ENCODE measurements around the gene CD300LD.
"Not testable (repeated sequence)": the region's sequence is repeated elsewhere in the genome, so short reads cannot be mapped to it uniquely, and the experiment has no call there.

Gene CD300LD

DNA sequence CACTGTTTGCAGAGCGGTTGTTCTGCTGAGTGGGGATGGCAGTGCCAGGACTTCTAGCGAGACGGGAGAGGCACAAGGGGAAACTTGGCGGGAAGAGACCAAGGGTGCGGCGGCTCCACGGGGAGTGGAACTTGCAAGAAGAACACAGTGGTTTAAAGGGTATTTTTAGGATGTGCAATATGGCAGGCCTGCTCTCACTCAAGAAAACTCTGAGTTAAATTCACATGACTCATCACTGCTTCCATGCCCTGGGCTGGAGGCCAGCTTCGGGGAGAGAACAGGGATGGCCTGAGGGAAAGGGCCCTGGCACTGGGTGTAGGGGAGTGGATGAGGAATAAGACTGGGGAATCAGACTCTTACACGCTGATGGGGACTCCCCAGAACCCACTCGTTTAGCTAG is 13.3 kb upstream of the CD300LD start:
- DNase-seq, result peak; percentile 49

DNA sequence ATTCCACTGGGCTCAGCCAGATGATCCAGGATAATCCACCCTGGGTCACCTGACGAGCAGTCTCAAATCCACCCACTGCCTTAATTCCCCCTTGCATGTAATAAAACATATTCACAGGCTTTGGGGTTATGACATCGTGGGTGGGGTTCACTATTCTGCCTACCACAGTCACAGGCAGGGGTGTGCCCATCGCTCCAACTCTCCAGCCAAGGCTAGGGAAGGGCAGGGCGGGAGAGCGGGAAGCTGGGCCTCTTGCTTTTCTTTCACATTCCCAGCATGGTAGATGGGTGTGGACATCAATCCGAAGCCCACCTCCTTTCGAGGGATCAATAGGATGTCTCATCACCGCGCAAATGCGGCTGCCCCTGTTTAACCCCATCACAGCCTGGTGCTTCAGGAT is 12.7 kb upstream of the CD300LD start:
- no peak for DNase-seq

DNA sequence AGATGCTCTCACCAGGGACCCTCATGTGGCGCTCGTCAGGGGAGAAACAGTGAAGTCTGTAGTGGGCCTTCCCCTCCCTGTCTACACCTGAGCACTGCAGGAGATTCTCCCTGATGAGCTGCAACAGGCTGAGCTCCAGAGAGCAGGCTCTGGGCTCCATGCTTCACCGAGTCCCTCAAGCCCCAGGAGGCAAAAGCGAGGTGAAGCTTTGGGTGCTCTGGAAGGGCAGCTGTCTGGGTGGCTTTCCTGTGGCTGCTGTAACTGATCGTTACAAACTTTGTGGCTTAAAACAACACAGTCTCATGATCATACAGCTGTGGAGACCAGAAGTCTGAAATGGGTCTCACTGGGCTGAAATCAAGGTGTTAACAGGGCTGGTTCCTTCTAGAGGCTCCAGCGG is 12.1 kb upstream of the CD300LD start:
- peak; percentile 15 for DNase-seq

DNA sequence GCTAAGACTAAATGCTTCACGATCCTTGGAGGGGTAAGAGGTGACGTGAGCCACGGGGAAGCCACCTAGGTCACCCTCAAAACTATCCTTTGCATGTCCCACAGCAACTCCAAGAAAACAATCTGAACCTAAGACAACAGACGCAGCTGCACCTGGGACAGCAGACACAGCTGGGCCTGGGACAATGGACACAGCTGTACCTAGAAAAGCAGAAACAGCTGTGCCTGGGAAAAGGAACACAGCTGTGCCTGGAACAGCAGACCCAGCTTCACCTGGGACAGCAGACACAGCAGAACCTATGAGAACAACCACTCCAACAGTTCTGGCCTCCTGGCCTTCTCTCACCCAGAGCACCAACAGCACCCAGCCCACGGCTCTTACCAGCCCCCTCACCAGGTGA is 11.7 kb upstream of the CD300LD start:
- DNase-seq, result no peak

DNA sequence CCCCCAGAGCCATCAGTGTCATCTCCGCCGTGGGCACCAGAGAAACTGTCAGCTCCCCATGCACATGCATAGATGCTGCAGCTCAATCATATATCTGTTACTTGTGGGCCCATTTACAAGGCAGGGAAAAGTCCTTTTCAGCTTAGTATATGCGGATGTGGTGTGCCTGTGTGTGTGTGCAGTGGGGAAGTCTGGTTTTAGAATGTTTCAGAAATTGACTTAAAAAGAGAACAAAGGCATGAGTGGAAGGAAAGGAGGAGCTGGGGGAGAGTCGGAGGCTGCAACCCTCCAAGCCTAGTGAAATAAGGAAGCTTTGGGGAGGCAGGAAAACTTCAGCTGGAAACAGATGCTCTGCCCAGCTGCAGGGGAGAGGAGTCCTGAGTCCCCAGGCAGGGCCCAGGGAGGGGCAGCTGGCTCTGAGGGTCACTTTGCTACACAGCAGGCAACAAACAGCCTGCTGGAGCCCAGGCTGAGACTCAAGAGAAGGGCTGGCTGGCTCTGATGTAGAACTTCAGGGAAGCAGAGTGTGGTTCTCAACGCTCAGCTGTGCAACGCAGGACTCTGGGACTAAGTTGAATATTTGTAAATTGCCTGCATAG is 11.1 kb upstream of the CD300LD start:
- peak; percentile 90 for DNase-seq

DNA sequence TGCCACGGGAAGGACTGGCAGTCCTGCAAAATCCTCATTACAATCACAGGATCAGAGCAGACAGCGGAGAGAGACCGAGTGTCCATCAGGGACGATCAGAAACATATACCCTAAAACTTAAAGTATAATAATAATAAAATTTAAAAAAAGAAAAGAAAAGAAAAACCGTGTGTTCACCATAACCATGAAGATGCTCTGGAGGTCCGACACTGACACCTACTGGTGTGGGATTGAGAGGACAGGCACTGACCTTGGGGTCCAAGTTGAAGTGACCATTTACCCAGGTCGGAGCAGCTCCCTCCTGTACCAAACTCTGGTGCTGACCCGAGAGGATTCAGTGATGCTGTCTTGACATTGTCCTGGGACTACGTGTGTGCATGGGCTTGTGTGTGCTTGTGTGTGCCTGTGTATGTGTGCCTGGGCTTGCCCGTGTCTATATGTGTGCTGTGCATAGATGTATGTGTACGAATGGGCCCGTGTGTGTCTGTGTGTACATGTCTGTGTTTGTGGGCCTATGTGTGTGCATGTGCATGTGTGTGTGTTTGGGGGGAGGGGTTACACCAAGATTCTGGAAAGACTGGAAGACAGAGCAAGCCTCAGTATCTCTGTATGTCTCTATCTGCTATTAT is 10.0 kb upstream of the CD300LD start:
- peak; percentile 39 for DNase-seq

DNA sequence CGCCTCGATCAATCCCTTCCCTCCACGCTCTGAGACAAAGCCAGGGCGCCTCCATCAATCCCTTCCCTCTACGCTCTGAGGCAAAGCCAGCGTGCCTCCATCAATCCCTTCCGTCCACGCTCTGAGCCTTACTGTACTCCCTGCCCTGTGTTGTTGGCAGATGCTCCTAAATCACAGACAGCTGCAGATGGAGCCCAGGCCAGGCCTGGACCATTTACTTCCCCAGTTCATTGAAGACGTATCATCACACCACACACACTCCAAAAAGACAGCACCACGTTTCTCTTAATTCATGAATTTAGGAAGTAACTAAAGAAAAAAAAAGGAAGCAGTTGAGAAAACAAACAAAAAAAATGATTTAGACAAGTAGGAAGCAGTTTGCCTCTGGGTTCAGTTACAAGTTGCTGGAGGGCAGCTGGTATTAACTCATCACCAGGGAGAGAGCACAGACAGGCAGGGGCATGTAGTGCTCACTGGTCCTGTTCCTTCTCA is 7.4 kb upstream of the CD300LD start:
- DNase-seq, result peak; percentile 95

DNA sequence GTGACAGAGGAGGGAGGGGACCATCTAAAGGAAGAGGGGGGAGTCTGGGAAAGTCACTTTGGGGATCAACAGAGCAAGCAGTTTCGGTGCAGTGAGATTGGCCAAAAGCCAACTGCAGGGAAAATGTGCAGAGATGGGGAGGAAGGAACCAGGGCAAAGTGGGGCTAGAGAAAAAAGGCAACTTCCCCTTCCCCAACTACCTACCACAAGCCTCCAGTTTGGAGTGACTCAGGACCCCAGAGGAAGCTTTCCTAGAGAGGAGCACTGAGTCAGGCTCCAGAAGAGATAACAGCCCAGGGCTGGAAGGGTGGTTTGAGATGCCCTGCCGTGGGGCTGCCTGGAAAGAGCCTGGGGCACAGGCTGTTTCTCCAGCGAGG is 6.9 kb upstream of the CD300LD start:
- DNase-seq, result peak; percentile 64

DNA sequence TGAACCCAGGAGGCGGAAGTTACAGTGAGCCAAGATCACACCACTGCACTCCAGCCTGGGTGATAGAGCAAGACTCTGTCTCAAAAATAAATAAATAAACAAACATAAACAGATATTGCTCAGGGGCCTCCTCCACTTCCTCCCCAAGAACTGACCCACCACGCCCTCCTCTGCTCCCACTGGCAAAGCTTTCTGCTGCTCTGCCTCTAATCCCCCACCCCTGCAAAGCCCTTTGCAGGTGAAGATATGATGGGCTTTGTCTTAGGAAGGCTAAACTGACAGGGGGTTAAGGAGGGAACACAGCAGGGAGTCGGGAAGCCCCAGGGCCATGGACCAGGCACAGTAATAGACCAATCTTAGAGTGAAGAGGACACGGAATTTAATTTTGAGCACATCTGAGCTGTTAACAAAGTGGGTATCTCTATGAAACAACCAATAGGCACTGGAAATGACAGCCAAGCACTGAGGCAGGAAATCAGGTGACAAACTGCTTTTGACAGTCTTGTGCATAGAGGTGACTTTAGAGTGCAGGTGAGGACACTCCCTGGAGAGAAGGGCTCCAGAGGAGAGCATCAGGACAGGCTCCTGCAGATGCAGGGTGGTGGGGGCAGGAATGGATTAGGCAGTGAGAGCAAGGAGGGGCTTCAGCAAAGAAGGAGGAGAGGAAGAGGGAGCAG is 6.4 kb upstream of the CD300LD start:
- DNase-seq, result no peak

DNA sequence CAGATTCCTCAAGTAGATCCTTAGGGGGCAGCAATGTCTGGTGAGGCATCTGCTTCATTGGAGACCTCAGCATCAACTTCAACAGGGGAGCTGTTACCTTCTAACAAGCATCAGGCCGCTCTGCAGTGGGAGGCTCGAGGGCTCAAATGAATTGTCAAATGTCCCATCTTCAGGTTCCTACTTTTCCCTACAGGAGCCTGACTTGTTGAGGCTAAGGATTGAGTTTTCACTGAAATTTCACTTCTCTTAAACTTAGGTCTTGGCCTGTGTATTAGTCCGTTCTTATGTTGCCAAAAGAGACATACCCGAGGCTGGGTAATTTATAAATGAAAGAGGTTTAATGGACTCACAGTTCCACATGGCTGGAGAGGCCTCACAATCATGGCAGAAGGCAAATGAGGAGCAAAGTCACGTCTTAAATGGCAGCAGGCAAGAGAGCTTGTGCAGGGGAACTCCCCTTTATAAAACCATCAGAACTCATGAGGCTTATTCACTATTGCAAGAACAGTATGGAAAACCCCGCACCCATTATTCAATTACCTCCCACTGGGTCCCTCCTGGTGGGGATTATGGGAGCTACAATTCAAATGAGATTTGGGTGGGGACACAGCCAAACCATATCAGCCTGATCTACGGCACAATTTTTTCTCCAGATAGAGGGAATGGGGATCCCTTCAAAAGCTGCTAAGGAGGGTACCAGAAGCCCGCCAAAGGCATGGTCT is 5.1 kb upstream of the CD300LD start:
- DNase-seq, result peak; percentile 32

DNA sequence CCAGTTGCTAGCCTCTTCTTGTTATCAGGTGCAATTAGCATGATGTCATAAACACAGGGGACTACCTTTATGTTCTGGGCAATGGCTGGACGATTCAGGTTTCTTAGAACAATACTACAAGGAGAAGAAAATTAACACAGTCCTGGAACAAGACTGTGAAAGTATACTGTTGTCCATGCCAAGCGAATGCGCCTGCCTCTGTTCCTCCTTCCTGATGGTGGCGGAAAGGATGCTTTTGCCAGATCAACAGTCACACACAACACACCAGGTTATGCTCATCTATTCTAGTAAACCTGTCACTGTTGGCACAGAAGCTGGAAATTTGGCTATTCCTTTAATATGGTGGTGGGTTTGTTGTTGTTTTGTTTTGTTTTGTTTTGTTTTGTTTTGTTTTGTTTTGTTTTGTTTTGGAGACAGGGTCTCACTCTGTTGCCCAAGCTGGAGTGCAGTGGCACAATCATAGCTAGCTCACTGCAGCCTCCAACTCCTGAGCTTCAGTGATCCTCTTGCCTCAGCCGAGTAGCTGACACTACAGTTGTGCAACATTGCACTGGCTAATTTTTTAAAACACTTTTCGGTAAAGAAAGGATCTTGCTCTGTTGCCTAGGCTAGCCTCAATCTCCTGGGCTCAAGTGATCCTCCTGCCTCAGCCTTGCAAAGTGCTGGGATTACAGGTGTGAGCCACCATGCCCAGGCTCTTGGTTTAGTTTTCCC is 3.1 kb upstream of the CD300LD start:
- DNase-seq, result no peak

DNA sequence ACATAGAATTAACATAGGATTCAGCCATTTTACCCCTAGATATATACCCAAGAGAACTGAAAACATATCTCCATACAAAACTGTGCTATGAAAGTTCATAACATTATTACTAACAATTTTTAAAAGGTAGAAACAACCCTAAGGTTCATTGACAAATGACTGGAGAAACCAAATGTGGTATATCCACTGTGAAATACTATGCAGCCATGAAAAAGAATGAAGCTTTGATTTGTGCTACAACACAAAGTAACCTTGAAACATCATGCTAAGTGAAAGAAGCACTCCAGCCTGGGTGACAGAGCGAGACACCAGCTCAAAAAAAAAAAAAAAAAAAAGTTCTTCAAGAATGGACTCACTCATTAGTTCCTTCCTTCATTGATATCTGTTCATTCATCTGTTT is 580 bp downstream of the CD300LD start:
- DNase-seq, result no peak

DNA sequence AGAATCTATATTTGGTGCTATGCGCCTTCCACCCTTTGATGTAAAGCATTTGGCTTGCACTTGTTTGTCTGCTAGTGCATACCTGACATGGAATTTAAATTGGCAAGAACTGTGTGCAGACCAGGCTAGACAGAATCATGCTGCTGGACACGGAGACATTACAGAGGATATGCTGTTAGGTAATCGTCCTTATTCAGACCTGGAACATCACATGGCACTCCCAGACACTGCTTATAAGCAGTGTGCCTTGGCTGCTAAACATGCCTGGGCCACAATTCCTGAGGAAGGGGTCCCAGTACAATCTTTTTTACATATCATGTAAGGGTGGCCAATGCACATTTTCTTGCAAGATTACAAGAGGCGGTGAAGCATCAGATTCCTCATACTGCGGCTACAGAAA is 6.4 kb downstream of the CD300LD start:
- DNase-seq, result no peak

DNA sequence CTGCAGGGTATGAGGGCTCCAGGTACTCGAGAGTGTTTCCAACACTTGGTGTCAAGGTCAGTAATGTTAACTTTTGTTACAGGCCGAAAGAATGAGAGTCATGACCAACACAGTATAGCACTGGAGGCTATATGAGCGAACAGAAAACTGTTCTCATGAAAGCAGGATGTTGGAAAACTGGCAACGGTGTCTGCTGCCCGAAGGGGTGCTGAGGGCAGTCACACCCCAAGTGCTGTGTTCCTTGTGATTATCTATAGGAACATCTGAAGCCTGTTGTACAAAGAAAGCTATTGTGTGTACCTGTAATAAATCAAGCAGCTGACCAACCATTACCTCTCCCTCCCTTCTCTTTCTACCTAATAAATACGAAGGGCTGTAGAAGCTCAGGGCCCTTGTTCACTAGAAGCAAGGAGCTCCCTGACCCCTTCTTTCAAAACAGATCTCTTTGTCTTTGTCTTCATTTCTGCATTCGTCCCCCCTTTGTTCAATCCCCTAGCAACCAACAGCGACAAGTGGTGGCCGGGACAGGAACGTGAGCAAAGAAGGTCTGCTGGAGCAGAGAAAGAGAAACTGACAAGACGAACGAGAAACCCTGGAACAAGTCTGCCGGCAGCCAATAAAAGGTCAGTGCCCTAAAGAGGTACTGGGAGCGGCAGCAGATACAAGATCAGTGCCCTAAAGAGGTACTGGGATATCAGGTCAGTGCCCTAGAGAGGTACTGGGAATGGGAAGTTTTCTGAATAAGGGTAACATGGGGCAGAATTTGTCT is 7.6 kb downstream of the CD300LD start:
- DNase-seq, result no peak

DNA sequence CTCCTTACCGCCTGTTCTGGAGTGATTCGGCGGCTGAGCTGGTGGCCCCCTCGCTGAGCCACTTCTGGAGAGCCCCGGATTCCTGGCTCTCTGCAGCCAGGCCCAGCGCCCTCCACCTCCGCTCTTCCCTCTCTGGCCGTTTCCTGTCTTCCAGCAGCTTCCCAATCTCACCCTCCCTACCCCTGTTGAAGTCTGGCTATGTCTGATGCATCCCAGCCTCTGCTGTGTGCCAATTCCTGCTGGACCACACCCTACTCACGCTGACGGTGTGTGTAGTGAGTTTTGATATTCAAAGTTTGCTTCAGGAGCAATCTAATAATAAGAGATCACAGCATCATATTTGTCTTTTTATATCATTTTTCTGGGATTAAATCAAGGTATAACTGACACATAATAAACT is 9.4 kb downstream of the CD300LD start:
- no peak for DNase-seq

DNA sequence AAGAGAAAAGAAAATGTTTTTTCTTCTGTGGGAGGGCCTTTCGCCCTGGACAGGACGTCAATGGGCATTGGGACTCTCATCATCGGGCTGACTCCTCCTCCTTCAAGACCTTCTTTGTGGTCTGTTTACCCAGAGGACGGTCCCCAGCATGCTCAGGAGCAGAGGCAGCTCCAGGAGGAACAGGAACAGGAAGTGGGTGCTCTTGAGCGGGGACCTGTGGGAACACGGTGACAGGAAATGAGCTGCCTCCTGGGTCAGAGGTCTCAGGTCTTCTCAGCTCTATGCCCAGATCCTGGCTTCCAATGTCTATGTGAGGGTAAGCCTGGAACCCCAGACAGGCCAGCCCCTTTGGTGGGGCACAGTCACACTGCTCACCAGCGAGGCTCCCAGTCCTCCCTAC is 12.2 kb downstream of the CD300LD start:
- DNase-seq, result peak; percentile 52

DNA sequence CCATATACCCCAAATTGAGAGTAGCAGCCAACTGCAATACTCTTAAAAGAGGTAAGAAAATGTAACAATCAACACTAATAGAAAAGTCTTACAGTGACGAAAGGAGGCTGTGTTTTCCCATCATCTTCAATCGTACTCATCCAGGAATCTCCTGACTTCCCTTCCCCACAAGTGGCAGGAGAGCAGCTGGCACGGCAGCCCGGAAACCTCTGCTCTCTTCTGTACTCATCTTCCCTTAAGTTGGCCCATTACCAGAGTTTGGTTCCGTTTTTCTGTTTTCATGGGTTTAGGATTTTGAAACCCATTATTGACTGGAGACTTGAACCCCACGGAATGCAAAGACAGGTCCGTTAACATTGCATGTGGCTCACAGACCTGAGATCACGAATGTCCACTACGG is 13.1 kb downstream of the CD300LD start:
- DNase-seq, result peak; percentile 6

DNA sequence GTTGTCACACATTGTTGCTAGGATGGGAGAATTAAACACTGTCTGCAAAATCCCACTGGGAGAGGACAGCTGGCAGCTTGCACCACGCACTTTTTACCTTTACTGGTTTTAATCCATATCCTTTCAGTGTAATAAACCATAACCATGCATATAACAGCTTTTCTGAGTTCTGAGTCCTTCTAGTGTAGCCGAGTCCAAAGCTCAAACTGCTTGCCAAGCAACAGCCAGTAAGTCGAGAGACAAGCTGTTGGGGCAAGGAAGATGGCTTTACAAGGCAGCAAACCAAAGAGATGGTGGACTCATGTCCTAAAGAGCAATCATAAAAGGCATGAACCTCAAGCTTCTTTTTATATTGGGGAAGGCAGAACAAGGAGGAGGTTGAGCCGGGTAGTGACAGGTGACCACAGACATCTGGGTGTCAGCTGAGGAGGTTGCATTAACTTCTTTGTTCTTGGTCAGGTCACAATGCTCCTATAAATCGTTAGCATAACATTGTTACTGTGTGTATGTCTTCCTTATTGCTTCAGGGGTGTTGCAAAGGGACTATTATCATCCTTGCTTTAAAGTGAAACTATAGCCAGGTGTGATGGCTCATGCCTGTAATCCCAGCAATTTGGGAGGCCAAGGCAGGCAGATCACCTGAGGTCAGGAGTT is 17.5 kb downstream of the CD300LD start:
- DNase-seq, result no peak

DNA sequence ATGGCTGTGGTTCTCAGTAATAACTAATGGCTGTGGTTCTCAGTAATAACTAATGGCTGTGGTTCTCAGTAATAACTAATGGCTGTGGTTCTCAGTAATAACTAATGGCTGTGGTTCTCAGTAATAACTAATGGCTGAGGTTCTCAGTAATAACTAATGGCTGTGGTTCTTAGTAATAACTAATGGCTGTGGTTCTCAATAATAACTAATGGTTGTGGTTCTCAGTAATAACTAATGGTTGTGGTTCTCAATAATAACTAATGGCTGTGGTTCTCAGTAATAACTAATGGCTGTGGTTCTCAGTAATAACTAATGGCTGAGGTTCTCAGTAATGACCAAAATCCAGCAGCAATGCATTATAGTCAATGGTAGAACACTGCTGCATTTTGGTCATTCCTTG is 18.4 kb downstream of the CD300LD start:
- DNase-seq, result not testable (repeated sequence)

DNA sequence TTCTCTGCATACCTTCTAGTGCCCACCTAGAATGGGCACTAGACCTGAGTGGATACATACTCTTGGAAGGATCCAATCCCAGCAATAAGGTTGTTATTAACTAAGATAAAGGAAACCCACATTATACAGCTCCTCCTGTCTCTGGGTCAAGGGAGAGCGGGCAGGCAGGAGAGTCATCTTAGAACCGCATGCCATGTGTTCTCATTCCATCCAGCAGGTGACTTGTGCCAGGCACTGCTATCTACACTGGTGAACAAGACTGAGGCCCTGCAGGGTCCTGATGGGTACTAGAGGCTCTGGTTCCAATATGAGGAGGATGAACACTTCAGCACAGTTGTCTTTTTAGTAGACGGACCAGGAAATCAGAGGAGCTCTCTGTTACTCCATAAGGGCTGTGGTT is 18.9 kb downstream of the CD300LD start:
- DNase-seq, result no peak

DNA sequence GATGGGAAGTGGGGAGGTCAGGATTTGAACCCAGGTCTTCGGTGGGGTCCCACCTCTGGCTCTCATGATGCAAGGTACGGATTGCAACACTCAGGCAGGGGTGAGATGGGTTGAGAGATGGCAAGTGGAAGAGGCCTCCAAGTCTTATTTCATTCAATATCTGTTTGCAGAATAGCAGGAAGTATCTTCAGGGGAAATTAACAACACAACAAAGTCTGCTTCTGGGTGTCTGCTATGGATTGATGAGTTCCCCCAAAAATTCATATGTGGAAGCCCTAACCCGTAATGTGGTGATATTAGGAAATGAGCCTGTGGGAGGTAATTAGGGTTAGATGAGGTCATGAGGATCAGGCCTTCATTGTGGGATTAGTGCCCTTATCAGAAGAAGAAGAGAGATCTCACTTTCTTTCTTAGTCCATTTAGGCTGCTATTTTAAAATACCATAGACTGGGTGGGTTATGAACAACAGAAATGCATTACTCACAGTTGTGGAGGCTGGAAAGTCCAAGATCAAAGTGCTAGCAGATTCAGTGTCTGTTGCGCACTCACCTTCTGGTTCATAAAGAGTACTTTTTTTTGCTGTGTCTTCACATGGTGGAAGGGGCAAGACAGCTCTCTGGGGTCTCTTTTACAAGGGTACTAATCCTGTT is 20.3 kb downstream of the CD300LD start:
- DNase-seq, result no peak

All from MV-4-11 (cell line).